H1 (cell line): ENCODE results near the gene RGS3. TPM values are rescaled to one million over a fixed set of nuclear protein-coding genes. Genes with fewer than 3 reads are reported as not detected.

Source experiments
- BACH1 ChIP-seq: IDR thresholded peaks from 2 replicates; pipeline ENCODE4 v1.6.1; 2012; ENCODE audit warnings: low read length, improper control_type of control experiment
- CREB1 ChIP-seq: IDR thresholded peaks from 2 replicates; pipeline ENCODE4 v1.6.1; 2012; ENCODE audit warnings: inconsistent platforms
- NANOG ChIP-seq: IDR thresholded peaks from 2 replicates; pipeline ENCODE4 v1.6.1; 2011; ENCODE audit warnings: low read length, low read depth, mild to moderate bottlenecking, inconsistent platforms; ENCODE audit not compliant: insufficient read depth, poor library complexity, severe bottlenecking
- PHF8 ChIP-seq: fragments of 200-600 bp; sonication (generic); conservative IDR thresholded peaks from 2 replicates; pipeline ENCODE4 v1.7.1; 2012; ENCODE audit warnings: low read depth, mild to moderate bottlenecking, inconsistent platforms, low read length, moderate library complexity
- TEAD4 ChIP-seq: IDR thresholded peaks from 2 replicates; pipeline ENCODE4 v1.6.1; 2012; ENCODE audit warnings: low read depth, low read length, inconsistent platforms, mixed read lengths
- polyA plus RNA-seq, 7 experiments: library from polyadenylated mRNA; depleted of rRNA in 3 of 7; stranded (reverse) in 5 of 7; unstranded in 2 of 7; fragments of >200 nt in 5 of 7; fragments of 200-250 nt in 2 of 7; gene quantifications; 1 replicate in 5 of 7; 2 replicates in 1 of 7; 4 replicates in 1 of 7; pipeline versions ENCODE4 v1.2.1 to v1.2.3, GENCODE V29; 2011 to 2013; ENCODE audit warnings: missing spikeins in 2 of 7, mixed read lengths in 2 of 7
- total RNA-seq: library from RNA; stranded (reverse); fragmentation: NEBNext Ultra II Directional; extraction: Animal tissue kit (Norgen Biotek cat#: 25700); gene quantifications from 2 replicates; pipeline ENCODE4 v1.2.1, GENCODE V29; 2021

RGS3 gene
- total and polyA plus RNA-seq, 2 of the 8 experiments (the other 6 are each of a cell fraction or from before 2014, with no cell fraction given) = 12.6 to 18.2 TPM

- no peak for TF ChIP-seq CREB1
- TF ChIP-seq BACH1 = no peak
- TF ChIP-seq PHF8 = no peak
- no peak for TF ChIP-seq NANOG
- TF ChIP-seq TEAD4 = no peak
- TF ChIP-seq, all 59 proteins: peak for 0
Observed at GRCh38 chr9:113428062-113428615, 35.4 kb upstream of the RGS3 start (continued).
